WTC11 (cell line): ENCODE data around the gene KRT33A. TPM values are rescaled to one million over a fixed set of nuclear protein-coding genes. Genes with fewer than 3 reads are reported as not detected.

Experiments used
- ATAC-seq: fragments of 200-7000 bp; cut with Tn5 transposase; 2 replicates; pipeline ENCODE4 v1.10.0; 2021; ENCODE audit warnings: mild to moderate bottlenecking, moderate library complexity
- CTCF ChIA-PET: fragments of 300-600 bp; sonication (Branson Sonifier 250); formaldehyde crosslinking; loops from one replicate; lab custom pipeline; 2021; ENCODE audit warnings: antibody characterized with exemption; lab: Charles Lee
- POLR2A ChIA-PET: fragments of 350-600 bp; sonication (Branson Sonifier 250); formaldehyde crosslinking; loops from one replicate; lab custom pipeline; 2021; ENCODE audit warnings: antibody characterized with exemption; lab: Charles Lee
- DNase-seq: peaks from one replicate; pipeline ENCODE4 v3.0.0; 2021; ENCODE audit warnings: low spot score
- H3K27ac Mint-ChIP-seq: 2 replicates; pipeline ENCODE4 v1.8.0; 2021; ENCODE audit warnings: mixed read lengths
- H3K27me3 Mint-ChIP-seq: 2 replicates; pipeline ENCODE4 v1.8.0; 2021; ENCODE audit warnings: low read depth, mild to moderate bottlenecking, moderate library complexity, mixed read lengths
- H3K36me3 Mint-ChIP-seq: 2 replicates; pipeline ENCODE4 v1.8.0; 2021; ENCODE audit warnings: mixed read lengths
- H3K4me1 Mint-ChIP-seq: 2 replicates; pipeline ENCODE4 v1.8.0; 2022; ENCODE audit warnings: mixed read lengths
- H3K4me3 Mint-ChIP-seq: 2 replicates; pipeline ENCODE4 v1.8.0; 2021; ENCODE audit warnings: mild to moderate bottlenecking, moderate library complexity, mixed read lengths
- H3K9me3 Mint-ChIP-seq: 2 replicates; pipeline ENCODE4 v1.8.0; 2021; ENCODE audit warnings: mixed read lengths
- CREM ChIP-seq: sonication (generic); formaldehyde crosslinking; IDR thresholded peaks from 2 replicates; pipeline ENCODE4 v1.8.1; 2022; ENCODE audit warnings: mild to moderate bottlenecking, missing genetic modification reagents, moderate library complexity
- CTCF ChIP-seq: fragments of 200-600 bp; IDR thresholded peaks from 2 replicates; pipeline ENCODE4 v1.8.0; 2022; ENCODE audit warnings: antibody characterized with exemption
- KAT7 ChIP-seq: sonication (generic); formaldehyde crosslinking; IDR thresholded peaks from 2 replicates; pipeline ENCODE4 v1.8.1; 2023; ENCODE audit warnings: missing genetic modification reagents, mild to moderate bottlenecking, borderline replicate concordance
- NFE2L1 ChIP-seq: sonication (generic); formaldehyde crosslinking; IDR thresholded peaks from 2 replicates; pipeline ENCODE4 v1.8.1; 2023; ENCODE audit warnings: missing genetic modification reagents
- NR2C2 ChIP-seq: sonication (generic); formaldehyde crosslinking; IDR thresholded peaks from 2 replicates; pipeline ENCODE4 v1.8.0; 2022; ENCODE audit warnings: mild to moderate bottlenecking, missing genetic modification reagents
- OVOL2 ChIP-seq: fragments of 250-450 bp; sonication (Bioruptor Pico); IDR thresholded peaks from 2 replicates; pipeline ENCODE4 v1.9.0; 2021; ENCODE audit warnings: mild to moderate bottlenecking, borderline replicate concordance
- RORB ChIP-seq: fragments of 250-450 bp; sonication (Bioruptor Pico); IDR thresholded peaks from 2 replicates; pipeline ENCODE4 v1.9.0; 2021; ENCODE audit warnings: mild to moderate bottlenecking
- SMAD4 ChIP-seq: sonication (generic); formaldehyde crosslinking; IDR thresholded peaks from 2 replicates; pipeline ENCODE4 v1.8.0; 2022; ENCODE audit warnings: mild to moderate bottlenecking, missing genetic modification reagents
- TEAD1 ChIP-seq: sonication (generic); formaldehyde crosslinking; IDR thresholded peaks from 2 replicates; pipeline ENCODE4 v1.8.0; 2022; ENCODE audit warnings: mild to moderate bottlenecking, missing genetic modification reagents
- TP53 ChIP-seq: sonication (generic); formaldehyde crosslinking; IDR thresholded peaks from 2 replicates; pipeline ENCODE4 v1.8.1; 2023; ENCODE audit warnings: mild to moderate bottlenecking, missing genetic modification reagents
- ZBTB21 ChIP-seq: sonication (generic); formaldehyde crosslinking; IDR thresholded peaks from 2 replicates; pipeline ENCODE4 v1.8.1; 2023; ENCODE audit warnings: mild to moderate bottlenecking, missing genetic modification reagents, borderline replicate concordance
- ZNF532 ChIP-seq: fragments of 250-450 bp; sonication (Bioruptor Pico); IDR thresholded peaks from 2 replicates; pipeline ENCODE4 v1.9.0; 2021; ENCODE audit warnings: mild to moderate bottlenecking, borderline replicate concordance
- total RNA-seq: library from RNA; stranded (reverse); gene quantifications from 3 replicates; pipeline ENCODE4 v1.2.3, GENCODE V29; 2021
- TF ChIP-seq, protein P1 (sequence below): sonication (generic); formaldehyde crosslinking; IDR thresholded peaks from 2 replicates; pipeline ENCODE4 v1.8.0; 2023; ENCODE audit warnings: missing genetic modification reagents
- TF ChIP-seq, protein P2 (sequence below): sonication (generic); formaldehyde crosslinking; IDR thresholded peaks from 2 replicates; pipeline ENCODE4 v1.8.0; 2023; ENCODE audit warnings: missing genetic modification reagents, mild to moderate bottlenecking, borderline replicate concordance
- TF ChIP-seq, protein P3 (sequence below): fragments of 250-450 bp; sonication (Bioruptor Pico); IDR thresholded peaks from 2 replicates; pipeline ENCODE4 v2.1.2; 2022; ENCODE audit warnings: mild to moderate bottlenecking, moderate library complexity
- TF ChIP-seq, protein P4 (sequence below): sonication (generic); formaldehyde crosslinking; IDR thresholded peaks from 2 replicates; pipeline ENCODE4 v1.8.1; 2022; ENCODE audit warnings: low read depth, mild to moderate bottlenecking, moderate library complexity, missing genetic modification reagents, borderline replicate concordance
- TF ChIP-seq, protein P5 (sequence below): sonication (generic); formaldehyde crosslinking; IDR thresholded peaks from 2 replicates; pipeline ENCODE4 v1.8.1; 2023; ENCODE audit warnings: mild to moderate bottlenecking, missing genetic modification reagents

Gene KRT33A
- total RNA-seq, 1 experiment from 2014 or later, result not detected

GRCh38 chr17:41326173-41327145 is 24.2 kb downstream of the KRT33A start (continued):
- TF ChIP-seq ZNF532 (CRISPR knock-in tag) (no peak), CTCF (no peak), CREM (CRISPR knock-in tag) (no peak), OVOL2 (CRISPR knock-in tag) (no peak)

- DNase-seq (no peak), ATAC-seq (no peak)
- ChIA-PET POLR2A (no interaction called here), CTCF (no interaction called here)
- no peak overlapping the region for H3K27ac Mint-ChIP-seq
- no peaks in the 10 kb centered on the region for H3K27me3 Mint-ChIP-seq
- no peak overlapping the region for H3K4me3 Mint-ChIP-seq
- H3K9me3 Mint-ChIP-seq, result peaks cover 4% of the 10 kb centered on the region
- 0 out of 2 replicates have a peak, but pooled peaks cover 3% of the 10 kb centered on the region for H3K4me1 Mint-ChIP-seq
- TF ChIP-seq KAT7 (CRISPR knock-in tag), result no peak
- no peak for TF ChIP-seq SMAD4 (CRISPR knock-in tag)
- TF ChIP-seq NFE2L1 (CRISPR knock-in tag), result no peak
- TF ChIP-seq, protein P1, sequence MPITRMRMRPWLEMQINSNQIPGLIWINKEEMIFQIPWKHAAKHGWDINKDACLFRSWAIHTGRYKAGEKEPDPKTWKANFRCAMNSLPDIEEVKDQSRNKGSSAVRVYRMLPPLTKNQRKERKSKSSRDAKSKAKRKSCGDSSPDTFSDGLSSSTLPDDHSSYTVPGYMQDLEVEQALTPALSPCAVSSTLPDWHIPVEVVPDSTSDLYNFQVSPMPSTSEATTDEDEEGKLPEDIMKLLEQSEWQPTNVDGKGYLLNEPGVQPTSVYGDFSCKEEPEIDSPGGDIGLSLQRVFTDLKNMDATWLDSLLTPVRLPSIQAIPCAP (CRISPR knock-in tag), result no peak
- TF ChIP-seq, protein P2, sequence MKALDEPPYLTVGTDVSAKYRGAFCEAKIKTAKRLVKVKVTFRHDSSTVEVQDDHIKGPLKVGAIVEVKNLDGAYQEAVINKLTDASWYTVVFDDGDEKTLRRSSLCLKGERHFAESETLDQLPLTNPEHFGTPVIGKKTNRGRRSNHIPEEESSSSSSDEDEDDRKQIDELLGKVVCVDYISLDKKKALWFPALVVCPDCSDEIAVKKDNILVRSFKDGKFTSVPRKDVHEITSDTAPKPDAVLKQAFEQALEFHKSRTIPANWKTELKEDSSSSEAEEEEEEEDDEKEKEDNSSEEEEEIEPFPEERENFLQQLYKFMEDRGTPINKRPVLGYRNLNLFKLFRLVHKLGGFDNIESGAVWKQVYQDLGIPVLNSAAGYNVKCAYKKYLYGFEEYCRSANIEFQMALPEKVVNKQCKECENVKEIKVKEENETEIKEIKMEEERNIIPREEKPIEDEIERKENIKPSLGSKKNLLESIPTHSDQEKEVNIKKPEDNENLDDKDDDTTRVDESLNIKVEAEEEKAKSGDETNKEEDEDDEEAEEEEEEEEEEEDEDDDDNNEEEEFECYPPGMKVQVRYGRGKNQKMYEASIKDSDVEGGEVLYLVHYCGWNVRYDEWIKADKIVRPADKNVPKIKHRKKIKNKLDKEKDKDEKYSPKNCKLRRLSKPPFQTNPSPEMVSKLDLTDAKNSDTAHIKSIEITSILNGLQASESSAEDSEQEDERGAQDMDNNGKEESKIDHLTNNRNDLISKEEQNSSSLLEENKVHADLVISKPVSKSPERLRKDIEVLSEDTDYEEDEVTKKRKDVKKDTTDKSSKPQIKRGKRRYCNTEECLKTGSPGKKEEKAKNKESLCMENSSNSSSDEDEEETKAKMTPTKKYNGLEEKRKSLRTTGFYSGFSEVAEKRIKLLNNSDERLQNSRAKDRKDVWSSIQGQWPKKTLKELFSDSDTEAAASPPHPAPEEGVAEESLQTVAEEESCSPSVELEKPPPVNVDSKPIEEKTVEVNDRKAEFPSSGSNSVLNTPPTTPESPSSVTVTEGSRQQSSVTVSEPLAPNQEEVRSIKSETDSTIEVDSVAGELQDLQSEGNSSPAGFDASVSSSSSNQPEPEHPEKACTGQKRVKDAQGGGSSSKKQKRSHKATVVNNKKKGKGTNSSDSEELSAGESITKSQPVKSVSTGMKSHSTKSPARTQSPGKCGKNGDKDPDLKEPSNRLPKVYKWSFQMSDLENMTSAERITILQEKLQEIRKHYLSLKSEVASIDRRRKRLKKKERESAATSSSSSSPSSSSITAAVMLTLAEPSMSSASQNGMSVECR (CRISPR knock-in tag), result no peak
- TF ChIP-seq TEAD1 (CRISPR knock-in tag), result no peak
- TF ChIP-seq, protein P3, sequence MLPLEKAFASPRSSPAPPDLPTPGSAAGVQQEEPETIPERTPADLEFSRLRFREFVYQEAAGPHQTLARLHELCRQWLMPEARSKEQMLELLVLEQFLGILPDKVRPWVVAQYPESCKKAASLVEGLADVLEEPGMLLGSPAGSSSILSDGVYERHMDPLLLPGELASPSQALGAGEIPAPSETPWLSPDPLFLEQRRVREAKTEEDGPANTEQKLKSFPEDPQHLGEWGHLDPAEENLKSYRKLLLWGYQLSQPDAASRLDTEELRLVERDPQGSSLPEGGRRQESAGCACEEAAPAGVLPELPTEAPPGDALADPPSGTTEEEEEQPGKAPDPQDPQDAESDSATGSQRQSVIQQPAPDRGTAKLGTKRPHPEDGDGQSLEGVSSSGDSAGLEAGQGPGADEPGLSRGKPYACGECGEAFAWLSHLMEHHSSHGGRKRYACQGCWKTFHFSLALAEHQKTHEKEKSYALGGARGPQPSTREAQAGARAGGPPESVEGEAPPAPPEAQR, result no peak
- no peak for TF ChIP-seq TP53
- TF ChIP-seq, protein P4, sequence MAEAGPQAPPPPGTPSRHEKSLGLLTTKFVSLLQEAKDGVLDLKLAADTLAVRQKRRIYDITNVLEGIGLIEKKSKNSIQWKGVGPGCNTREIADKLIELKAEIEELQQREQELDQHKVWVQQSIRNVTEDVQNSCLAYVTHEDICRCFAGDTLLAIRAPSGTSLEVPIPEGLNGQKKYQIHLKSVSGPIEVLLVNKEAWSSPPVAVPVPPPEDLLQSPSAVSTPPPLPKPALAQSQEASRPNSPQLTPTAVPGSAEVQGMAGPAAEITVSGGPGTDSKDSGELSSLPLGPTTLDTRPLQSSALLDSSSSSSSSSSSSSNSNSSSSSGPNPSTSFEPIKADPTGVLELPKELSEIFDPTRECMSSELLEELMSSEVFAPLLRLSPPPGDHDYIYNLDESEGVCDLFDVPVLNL (CRISPR knock-in tag), result no peak
- no peak for TF ChIP-seq NR2C2 (CRISPR knock-in tag)
- no peak for TF ChIP-seq RORB (CRISPR knock-in tag)
- no peak for TF ChIP-seq ZBTB21
- TF ChIP-seq, protein P5, sequence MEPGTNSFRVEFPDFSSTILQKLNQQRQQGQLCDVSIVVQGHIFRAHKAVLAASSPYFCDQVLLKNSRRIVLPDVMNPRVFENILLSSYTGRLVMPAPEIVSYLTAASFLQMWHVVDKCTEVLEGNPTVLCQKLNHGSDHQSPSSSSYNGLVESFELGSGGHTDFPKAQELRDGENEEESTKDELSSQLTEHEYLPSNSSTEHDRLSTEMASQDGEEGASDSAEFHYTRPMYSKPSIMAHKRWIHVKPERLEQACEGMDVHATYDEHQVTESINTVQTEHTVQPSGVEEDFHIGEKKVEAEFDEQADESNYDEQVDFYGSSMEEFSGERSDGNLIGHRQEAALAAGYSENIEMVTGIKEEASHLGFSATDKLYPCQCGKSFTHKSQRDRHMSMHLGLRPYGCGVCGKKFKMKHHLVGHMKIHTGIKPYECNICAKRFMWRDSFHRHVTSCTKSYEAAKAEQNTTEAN (CRISPR knock-in tag), result no peak
- H3K36me3 Mint-ChIP-seq, result no peaks in the 10 kb centered on the region
Observed at GRCh38 chr17:41325611-41326010, 25.0 kb downstream of the KRT33A start.
